Measurements from ENCODE around the gene DENND1A.

The DENND1A gene

DNA sequence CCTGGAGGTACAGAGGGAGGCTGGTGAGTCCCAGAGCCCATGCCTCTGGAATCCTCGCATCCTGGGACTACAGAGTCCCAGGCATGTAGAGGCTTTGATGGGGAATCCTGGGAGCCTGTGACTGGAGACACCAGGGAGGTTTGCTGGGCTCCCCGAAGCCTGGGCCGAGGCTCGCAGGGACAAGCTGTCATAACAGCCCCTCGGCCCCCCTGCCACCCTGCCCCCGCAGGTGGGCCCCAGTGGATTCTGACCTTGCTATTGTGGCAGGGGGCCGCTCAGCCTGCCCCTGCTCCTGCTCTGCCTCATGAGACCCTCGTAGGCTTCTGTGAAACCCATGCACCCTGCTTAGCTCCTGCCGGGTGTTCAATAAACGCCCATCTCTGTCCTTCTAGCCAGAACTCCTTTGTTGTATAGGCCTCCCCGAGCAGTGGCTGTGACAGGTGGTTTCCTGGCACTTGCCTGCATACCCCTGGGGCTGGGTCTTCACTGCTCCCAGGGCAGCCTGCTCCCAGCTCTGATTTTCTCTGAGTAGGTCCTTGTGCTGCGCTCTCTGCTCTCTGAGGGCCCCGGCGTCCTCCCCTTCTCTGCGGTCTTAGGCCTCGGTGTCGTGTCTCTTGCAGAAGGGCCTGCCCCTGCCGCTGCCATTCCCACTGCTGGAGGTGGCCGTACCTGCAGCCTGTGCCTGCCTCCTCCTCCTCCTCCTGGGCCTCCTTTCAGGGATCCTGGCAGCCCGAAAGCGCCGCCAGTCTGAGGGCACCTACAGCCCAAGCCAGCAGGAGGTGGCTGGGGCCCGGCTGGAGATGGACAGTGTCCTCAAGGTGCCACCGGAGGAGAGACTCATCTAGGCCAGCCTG, 553.5 kb downstream of the DENND1A start:
- DNase-seq = no peak

- no peak for DNase-seq
These were observed 554.3 kb downstream of the DENND1A start for GRCh38 chr9:123375469-123376132.

DNA sequence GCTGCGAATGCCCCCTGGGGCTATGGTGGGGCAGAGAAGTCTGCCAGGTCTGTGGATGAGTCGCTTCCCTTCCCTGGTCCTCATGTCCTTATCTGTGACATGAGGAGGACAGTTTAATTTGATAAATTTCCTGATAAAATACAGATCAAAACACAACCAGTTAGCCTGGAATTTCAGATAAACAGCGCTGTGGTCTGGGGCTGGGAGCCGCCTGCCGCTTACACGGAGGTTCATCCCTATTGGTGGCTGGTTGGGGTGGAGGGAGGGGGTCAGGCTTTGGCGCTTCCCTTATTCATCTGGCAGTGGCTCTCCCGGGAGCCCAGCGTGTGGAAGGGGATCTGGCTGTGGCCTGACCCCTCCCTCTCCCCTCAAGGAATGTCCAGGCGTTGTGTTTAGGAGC, 556.0 kb downstream of the DENND1A start:
- DNase-seq = no peak

DNA sequence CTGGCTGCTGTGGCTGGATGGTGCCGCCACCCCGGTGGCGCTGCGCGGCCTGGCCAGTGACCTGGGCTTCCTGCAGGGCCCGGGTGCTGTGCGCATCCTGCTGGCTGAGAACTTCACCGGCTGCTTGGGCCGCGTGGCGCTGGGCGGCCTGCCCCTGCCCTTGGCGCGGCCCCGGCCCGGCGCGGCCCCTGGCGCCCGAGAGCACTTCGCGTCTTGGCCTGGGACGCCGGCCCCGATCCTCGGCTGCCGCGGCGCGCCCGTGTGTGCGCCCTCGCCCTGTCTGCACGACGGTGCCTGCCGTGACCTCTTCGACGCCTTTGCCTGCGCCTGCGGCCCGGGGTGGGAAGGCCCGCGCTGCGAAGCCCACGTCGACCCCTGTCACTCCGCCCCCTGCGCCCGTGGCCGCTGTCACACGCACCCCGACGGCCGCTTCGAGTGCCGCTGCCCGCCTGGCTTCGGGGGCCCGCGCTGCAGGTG, 556.4 kb downstream of the DENND1A start:
- no peak for DNase-seq

DNA sequence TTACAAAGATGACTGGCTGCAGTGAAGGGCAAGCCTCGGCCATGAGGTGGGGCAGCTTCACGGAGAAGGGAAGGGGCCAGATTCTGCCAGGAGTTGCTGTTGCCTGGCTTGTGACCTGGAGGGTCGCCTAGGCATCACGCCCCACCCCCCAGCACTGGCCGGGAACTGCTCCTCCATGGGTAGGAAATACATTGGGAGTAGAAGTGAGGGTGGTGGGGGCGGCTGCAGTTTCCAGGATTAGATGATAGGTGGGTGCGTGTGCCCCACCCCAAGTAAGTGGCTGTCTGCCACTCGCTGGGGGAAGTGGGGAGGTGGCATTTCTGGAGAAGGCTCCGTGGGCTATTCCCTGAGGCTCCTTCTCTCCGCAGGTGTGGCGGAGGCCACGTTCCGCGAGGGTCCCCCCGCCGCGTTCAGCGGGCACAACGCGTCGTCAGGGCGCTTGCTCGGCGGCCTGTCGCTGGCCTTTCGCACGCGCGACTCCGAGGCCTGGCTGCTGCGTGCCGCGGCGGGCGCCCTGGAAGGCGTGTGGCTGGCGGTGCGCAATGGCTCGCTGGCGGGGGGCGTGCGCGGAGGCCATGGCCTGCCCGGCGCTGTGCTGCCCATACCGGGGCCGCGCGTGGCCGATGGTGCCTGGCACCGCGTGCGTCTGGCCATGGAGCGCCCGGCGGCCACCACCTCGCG, 557.0 kb downstream of the DENND1A start:
- DNase-seq = no peak

GRCh38 chr9:123371805-123372590, 557.9 kb downstream of the DENND1A start:
- DNase-seq = no peak

- DNase-seq = no peak
These were observed 558.7 kb downstream of the DENND1A start for GRCh38 chr9:123371228-123371584.

DNA sequence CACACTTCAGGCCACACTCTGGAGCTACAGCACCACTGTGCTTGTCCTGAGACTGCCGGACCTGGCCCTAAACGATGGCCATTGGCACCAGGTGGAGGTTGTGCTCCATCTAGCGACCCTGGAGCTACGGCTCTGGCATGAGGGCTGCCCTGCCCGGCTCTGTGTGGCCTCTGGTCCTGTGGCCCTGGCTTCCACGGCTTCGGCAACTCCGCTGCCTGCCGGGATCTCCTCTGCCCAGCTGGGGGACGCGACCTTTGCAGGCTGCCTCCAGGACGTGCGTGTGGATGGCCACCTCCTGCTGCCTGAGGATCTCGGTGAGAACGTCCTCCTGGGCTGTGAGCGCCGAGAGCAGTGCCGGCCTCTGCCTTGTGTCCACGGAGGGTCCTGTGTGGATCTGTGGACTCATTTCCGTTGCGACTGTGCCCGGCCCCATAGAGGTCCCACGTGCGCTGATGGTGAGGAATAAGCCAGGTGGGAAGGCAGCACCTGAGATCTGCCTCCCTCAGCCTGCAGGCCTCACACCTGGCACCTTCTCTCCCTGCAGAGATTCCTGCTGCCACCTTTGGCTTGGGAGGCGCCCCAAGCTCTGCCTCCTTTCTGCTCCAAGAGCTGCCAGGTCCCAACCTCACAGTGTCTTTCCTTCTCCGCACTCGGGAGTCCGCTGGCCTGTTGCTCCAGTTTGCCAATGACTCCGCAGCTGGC, 559.2 kb downstream of the DENND1A start:
- DNase-seq = no peak

- DNase-seq = no peak
These were observed 559.8 kb downstream of the DENND1A start for GRCh38 chr9:123370108-123370507.

- DNase-seq = no peak
These were observed 560.6 kb downstream of the DENND1A start for GRCh38 chr9:123369296-123369695.

DNA sequence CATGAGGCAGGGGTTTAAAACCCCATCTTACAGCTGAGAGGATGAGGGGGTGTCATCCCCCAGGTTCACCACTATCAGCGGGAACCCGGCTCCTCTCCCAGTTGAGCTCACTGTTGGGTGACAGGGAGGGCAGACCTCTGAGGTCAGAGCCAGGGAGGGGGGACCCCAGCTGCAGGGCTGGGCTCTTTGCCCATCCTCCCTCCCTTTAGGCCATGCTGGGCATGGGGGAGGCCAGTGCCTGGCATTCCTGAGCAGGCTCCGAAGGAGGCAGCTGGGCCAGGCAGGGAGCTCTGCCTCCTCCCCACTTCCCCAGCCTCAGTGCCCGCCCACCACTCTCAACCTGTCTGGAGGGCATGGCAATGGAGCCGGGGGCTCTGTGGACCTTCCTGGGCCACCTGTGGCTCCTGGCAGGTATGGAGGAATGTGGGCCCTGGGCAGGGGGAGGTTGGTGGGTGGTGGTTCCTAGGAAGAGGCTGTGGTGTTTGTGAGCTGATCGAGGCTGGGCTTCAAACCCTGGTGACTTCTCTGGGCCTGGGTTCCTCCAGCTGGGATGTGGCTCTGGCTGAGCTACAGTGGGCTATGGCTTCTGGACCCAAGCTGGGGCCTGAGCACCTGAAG, 561.3 kb downstream of the DENND1A start:
- no peak for DNase-seq

DNA sequence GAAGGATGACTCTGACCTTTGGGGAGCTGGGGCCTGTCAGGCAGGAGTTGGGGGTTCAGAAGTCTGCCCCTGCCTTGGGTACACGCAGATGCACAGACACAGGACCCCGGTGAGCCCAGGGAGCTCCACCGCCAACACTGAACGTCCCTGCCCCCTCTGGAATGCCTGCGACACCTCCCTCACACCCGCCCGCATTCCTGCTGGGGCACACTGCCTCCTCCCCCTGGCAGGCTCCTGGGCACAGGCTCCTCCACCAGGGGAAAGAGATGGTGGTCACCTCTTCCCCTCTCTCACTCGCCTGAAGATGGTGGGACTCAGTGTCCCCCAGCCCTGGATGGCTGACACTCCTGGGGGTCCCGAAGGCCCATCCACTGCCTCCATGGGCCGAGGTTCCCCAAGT, 561.9 kb downstream of the DENND1A start:
- no peak for DNase-seq

- DNase-seq = no peak
These were observed 563.9 kb downstream of the DENND1A start for GRCh38 chr9:123365881-123366528.

DNA sequence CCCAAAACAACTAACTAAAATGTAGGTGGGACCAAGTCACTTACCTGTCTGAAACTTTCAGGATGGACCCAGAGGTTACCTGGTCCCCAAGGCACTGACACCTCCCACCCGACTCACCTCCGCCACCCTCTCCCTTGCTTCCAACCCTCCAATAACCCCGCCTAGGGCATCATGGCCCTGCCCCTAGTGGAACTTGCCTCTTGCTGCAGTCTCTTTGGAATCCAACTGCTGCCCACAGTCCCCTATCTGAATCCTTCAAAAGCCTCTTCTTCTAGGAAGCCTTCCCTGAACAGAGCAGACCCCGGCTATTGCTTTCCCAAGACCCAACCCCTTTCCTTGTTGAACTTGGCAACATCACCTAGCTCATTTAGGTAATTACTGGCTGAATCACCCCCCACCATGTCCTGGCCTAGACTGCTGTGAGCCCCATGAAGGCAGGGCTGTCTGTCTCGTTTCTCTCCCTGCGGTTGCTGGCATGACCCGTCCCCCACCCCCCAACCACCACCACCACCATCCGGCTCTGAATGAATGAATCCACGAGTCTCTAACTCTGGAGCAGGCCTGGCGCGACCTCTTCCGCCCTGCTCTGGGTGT, 564.5 kb downstream of the DENND1A start:
- DNase-seq = no peak

DNA sequence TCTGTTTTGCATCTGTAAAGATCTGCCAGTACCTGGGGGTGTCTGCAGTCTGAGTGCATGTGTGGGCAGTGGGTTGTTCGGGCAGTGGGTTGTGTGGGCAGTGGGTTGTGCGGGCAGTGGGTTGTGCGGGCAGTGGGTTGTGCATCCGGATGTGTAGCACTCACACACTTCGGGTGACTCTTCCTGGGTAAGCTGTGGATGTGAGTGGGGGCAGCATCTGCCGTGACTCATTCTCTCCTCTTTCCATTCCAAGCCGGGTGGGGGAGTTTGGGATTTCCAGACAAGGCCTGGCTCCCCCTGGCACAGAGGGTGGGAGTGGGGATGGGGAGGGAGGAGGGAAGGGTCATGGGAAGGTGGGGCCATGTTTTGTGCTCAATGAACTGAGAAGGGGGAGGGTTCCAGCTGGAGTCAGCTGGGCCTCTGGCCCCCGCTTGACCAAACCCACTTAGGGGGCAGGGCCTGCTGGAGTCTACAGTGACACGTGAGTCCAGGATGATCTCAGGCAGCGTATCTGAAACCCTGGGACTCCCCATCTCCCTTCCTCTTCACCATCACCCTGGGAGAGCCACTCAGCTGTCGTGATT, 565.6 kb downstream of the DENND1A start:
- DNase-seq = no peak

DNA sequence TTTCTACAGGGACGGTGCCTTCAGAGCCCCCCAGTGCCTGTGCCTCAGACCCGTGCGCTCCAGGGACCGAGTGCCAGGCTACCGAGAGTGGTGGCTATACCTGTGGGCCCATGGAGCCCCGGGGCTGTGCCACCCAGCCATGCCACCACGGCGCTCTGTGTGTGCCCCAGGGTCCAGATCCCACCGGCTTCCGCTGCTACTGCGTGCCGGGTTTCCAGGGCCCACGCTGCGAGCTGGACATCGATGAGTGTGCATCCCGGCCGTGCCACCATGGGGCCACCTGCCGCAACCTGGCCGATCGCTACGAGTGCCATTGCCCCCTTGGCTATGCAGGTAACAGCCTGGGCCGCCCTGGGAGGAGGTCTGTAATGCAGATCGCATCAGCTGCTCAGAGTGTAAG, 567.1 kb downstream of the DENND1A start:
- DNase-seq = no peak

GRCh38 chr9:123361731-123362510, 568.0 kb downstream of the DENND1A start:
- DNase-seq = no peak

DNA sequence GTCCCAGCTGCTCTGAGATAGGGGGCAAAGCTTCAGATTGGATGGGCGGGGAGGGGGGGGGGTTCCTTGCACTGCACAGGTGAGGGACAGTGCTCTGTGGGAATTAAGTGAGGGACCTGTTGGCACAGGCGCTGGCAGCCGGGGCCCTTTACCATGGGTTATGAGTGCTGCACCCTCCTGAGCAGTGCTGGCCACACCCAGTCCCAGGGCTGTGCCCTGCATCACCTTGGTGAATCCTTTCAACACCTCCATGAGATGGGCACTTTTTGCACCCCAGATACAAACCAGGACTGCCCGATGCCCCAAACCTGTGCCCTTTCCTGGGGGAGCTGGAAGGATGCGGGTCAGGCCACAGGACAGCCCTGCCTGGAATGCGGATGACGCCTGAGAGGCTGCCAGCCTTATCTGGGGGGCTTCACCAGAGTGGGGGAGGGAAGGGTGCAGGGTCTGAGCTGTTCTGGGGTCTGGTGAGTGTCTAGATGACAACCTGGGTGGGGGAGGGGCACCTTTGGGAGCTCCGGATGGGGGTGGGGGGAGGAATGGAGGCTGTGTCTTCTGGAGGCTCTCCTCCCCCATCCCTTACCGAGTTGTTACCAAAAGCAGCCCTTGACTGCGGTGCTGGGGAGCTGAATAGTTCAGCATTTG, 568.7 kb downstream of the DENND1A start:
- DNase-seq = no peak
